Measurements from ENCODE around the gene KISS1R. TPM values are rescaled to one million over a fixed set of nuclear protein-coding genes. Genes with fewer than 3 reads are reported as not detected.
A peak's percentile ranks its signal among the peaks of the same experiment; 100 is the strongest.

KISS1R gene
- total RNA-seq, 4 donors from 2014 or later = 0.29 TPM; not detected in 3

GRCh38 chr19:870314-870713 is 46.8 kb upstream of the KISS1R start:
- no peaks in the 10 kb centered on the region for H3K27me3 ChIP-seq
- H3K9me3 ChIP-seq = no peaks in the 10 kb centered on the region
- no peak overlapping the region for H3K27ac ChIP-seq
- H3K4me1 ChIP-seq = peaks cover 47% of the 10 kb centered on the region
- TF ChIP-seq POLR2A (IDR thresholded peaks at IDR 0.05) (no peak), EP300 (IDR thresholded peaks at IDR 0.05) (no peak), POLR2AphosphoS5 (IDR thresholded peaks at IDR 0.05) (no peak), CTCF (IDR thresholded peaks at IDR 0.05) (no peak)
- no peak for DNase-seq (ENCODE audit: low spot score in 2 of 2)
- H3K36me3 ChIP-seq = peaks cover 55% of the 10 kb centered on the region
- H3K4me3 ChIP-seq = no peak overlapping the region
- WGBS = 87% methylated on average over 7 of the region's 8 CpGs

- Histone ChIP-seq H3K36me3 (peaks cover 62% of the 10 kb centered on the region), H3K27me3 (no peaks in the 10 kb centered on the region), H3K4me1 (peaks cover 47% of the 10 kb centered on the region), H3K27ac (no peak overlapping the region), H3K9me3 (no peaks in the 10 kb centered on the region), H3K4me3 (no peak overlapping the region)
- DNase-seq (ENCODE audit: low spot score in 2 of 2) = no peak
- TF ChIP-seq CTCF (IDR thresholded peaks at IDR 0.05) (no peak), POLR2AphosphoS5 (IDR thresholded peaks at IDR 0.05) (no peak), EP300 (IDR thresholded peaks at IDR 0.05) (no peak), POLR2A (IDR thresholded peaks at IDR 0.05) (no peak)
- 83% methylated on average over 20 of the region's 28 CpGs for WGBS
Observed at GRCh38 chr19:870963-871401, 46.2 kb upstream of the KISS1R start.

GRCh38 chr19:871446-872265 is 45.5 kb upstream of the KISS1R start:
- TF ChIP-seq CTCF (IDR thresholded peaks at IDR 0.05) (no peak), EP300 (IDR thresholded peaks at IDR 0.05) (no peak), POLR2A (IDR thresholded peaks at IDR 0.05) (no peak), POLR2AphosphoS5 (IDR thresholded peaks at IDR 0.05) (no peak)
- no peaks in the 10 kb centered on the region for H3K27me3 ChIP-seq
- no peaks in the 10 kb centered on the region for H3K9me3 ChIP-seq
- DNase-seq (ENCODE audit: low spot score in 2 of 2) = no peak
- H3K4me1 ChIP-seq = peaks cover 49% of the 10 kb centered on the region
- peak overlapping the region; percentile 59 for H3K27ac ChIP-seq
- WGBS = 86% methylated on average over 16 of the region's 33 CpGs
- no peak overlapping the region for H3K4me3 ChIP-seq
- peaks cover 69% of the 10 kb centered on the region for H3K36me3 ChIP-seq

- WGBS = 35% methylated on average over 25 of the region's 27 CpGs
- peaks cover 76% of the 10 kb centered on the region for H3K36me3 ChIP-seq
- peak overlapping the region; percentile 9 for H3K4me3 ChIP-seq
- peaks cover 56% of the 10 kb centered on the region for H3K4me1 ChIP-seq
- no peaks in the 10 kb centered on the region for H3K27me3 ChIP-seq
- no peak for DNase-seq (ENCODE audit: low spot score in 2 of 2)
- no peaks in the 10 kb centered on the region for H3K9me3 ChIP-seq
- peak overlapping the region; percentile 59 for H3K27ac ChIP-seq
- no peak for TF ChIP-seq POLR2A (IDR thresholded peaks at IDR 0.05)
- TF ChIP-seq EP300 (IDR thresholded peaks at IDR 0.05) = no peak
- no peak for TF ChIP-seq POLR2AphosphoS5 (IDR thresholded peaks at IDR 0.05)
- TF ChIP-seq CTCF (IDR thresholded peaks at IDR 0.05) = no peak
Observed at GRCh38 chr19:872266-872951, 44.7 kb upstream of the KISS1R start.

GRCh38 chr19:873084-873483 is 44.0 kb upstream of the KISS1R start:
- no peak overlapping the region for H3K4me3 ChIP-seq
- no peak overlapping the region for H3K27ac ChIP-seq
- no peak for DNase-seq (ENCODE audit: low spot score in 2 of 2)
- 90% methylated on average over 2 of the region's 13 CpGs for WGBS
- H3K36me3 ChIP-seq = peaks cover 70% of the 10 kb centered on the region
- peaks cover 57% of the 10 kb centered on the region for H3K4me1 ChIP-seq
- no peaks in the 10 kb centered on the region for H3K27me3 ChIP-seq
- TF ChIP-seq EP300 (IDR thresholded peaks at IDR 0.05) (no peak), POLR2AphosphoS5 (IDR thresholded peaks at IDR 0.05) (no peak), CTCF (IDR thresholded peaks at IDR 0.05) (no peak), POLR2A (IDR thresholded peaks at IDR 0.05) (no peak)
- H3K9me3 ChIP-seq = no peaks in the 10 kb centered on the region

Measured in suprapubic skin (tissue), 4 donors.